ENCODE data around the gene CYP4B1.

Gene CYP4B1

DNA sequence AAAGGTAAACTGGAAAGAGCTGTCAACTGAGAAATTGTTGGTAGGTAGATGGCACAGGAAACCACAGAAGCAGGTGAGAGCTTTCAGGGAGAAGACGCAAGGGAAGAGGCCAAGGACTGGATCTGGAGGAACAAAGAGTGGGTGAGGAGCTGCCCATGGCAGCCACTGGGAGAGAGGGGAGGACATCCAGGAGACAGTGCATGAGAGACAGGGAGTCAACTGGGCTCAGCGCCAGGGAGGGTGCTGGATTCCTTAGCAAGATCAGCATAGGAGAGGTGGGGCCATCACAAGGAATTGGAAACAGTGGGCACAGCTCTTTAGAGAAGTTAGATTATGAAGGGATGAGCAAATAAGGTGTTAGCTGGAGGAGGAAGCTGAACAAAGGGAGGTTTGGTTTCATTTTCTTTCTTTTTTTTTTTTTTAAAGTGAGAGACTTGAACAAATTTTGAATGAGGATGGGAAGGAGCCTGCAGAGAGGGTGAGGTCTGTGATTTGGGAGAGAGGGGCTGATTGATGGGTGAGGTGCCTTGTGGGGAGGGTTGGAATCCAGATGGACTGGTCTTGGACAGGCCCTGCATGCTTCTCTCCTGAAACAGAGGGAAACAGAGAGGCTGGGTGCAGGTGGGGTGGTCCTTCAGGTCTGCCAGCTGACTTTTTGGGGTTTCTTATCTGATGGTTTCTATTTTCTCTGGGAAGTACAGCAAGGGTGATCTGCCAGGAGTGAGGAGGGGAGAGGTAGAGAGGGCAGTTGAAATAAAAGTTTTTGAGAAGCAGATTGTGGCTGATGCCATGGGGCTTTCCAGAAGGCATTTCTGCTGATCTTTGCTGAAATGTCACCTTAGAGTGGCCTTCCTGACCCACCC, 5.4 kb downstream of the CYP4B1 start:
- H3K4me3 ChIP-seq (ENCODE audit: low read depth, low read length) = no peak overlapping the region
- no peaks in the 10 kb centered on the region for H3K4me1 ChIP-seq (ENCODE audit: control insufficient read depth, insufficient read depth, low read length)
- ChIA-PET CTCF (no interaction called here), POLR2A (no interaction called here)
- H3K36me3 ChIP-seq (ENCODE audit: control insufficient read depth in 2 of 2, insufficient read depth in 1 of 2, low read length in 2 of 2) = no peaks in the 10 kb centered on the region
- H3K9me3 ChIP-seq (ENCODE audit: control insufficient read depth, insufficient read depth, low read depth, low read length) = no peaks in the 10 kb centered on the region
- no peak for TF ChIP-seq ZNF560 (tag by site-specific recombination; IDR thresholded peaks at IDR 0.05; ENCODE audit: borderline replicate concordance)
- TF ChIP-seq ZNF623 (tag by site-specific recombination; IDR thresholded peaks at IDR 0.05) = no peak
- no peak for TF ChIP-seq ZNF571 (tag by site-specific recombination; IDR thresholded peaks at IDR 0.05)
- TF ChIP-seq KLF1 (tag by site-specific recombination; IDR thresholded peaks at IDR 0.05) = no peak
- TF ChIP-seq, protein P1, sequence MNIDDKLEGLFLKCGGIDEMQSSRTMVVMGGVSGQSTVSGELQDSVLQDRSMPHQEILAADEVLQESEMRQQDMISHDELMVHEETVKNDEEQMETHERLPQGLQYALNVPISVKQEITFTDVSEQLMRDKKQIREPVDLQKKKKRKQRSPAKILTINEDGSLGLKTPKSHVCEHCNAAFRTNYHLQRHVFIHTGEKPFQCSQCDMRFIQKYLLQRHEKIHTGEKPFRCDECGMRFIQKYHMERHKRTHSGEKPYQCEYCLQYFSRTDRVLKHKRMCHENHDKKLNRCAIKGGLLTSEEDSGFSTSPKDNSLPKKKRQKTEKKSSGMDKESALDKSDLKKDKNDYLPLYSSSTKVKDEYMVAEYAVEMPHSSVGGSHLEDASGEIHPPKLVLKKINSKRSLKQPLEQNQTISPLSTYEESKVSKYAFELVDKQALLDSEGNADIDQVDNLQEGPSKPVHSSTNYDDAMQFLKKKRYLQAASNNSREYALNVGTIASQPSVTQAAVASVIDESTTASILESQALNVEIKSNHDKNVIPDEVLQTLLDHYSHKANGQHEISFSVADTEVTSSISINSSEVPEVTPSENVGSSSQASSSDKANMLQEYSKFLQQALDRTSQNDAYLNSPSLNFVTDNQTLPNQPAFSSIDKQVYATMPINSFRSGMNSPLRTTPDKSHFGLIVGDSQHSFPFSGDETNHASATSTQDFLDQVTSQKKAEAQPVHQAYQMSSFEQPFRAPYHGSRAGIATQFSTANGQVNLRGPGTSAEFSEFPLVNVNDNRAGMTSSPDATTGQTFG (tag by site-specific recombination; IDR thresholded peaks at IDR 0.05; ENCODE audit: borderline replicate concordance) = no peak
- no peak for TF ChIP-seq ZNF169 (tag by site-specific recombination; IDR thresholded peaks at IDR 0.05)
- TF ChIP-seq ZNF561 (tag by site-specific recombination; IDR thresholded peaks at IDR 0.05; ENCODE audit: borderline replicate concordance) = no peak
- H3K27ac ChIP-seq (ENCODE audit: extremely low read depth, low read depth, low read length) = no peak overlapping the region

- no peaks in the 10 kb centered on the region for H3K4me1 ChIP-seq (ENCODE audit: control insufficient read depth, insufficient read depth, low read length)
- no peak overlapping the region for H3K4me3 ChIP-seq (ENCODE audit: low read depth, low read length)
- H3K27ac ChIP-seq (ENCODE audit: extremely low read depth, low read depth, low read length) = no peak overlapping the region
- ChIA-PET POLR2A (no interaction called here), CTCF (no interaction called here)
- TF ChIP-seq ZNF707 (tag by site-specific recombination; IDR thresholded peaks at IDR 0.05) = no peak
- TF ChIP-seq ZNF169 (tag by site-specific recombination; IDR thresholded peaks at IDR 0.05) = no peak
- no peak for TF ChIP-seq ZNF785 (tag by site-specific recombination; IDR thresholded peaks at IDR 0.05)
- TF ChIP-seq ZNF121 (tag by site-specific recombination; IDR thresholded peaks at IDR 0.05) = no peak
- TF ChIP-seq ZNF184 (tag by site-specific recombination; IDR thresholded peaks at IDR 0.05) = no peak
- TF ChIP-seq, protein P2, sequence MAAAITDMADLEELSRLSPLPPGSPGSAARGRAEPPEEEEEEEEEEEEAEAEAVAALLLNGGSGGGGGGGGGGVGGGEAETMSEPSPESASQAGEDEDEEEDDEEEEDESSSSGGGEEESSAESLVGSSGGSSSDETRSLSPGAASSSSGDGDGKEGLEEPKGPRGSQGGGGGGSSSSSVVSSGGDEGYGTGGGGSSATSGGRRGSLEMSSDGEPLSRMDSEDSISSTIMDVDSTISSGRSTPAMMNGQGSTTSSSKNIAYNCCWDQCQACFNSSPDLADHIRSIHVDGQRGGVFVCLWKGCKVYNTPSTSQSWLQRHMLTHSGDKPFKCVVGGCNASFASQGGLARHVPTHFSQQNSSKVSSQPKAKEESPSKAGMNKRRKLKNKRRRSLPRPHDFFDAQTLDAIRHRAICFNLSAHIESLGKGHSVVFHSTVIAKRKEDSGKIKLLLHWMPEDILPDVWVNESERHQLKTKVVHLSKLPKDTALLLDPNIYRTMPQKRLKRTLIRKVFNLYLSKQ (tag by site-specific recombination; IDR thresholded peaks at IDR 0.05; ENCODE audit: borderline replicate concordance) = no peak
- TF ChIP-seq HOXD13 (CRISPR knock-in tag; IDR thresholded peaks at IDR 0.05; ENCODE audit: borderline replicate concordance) = no peak
- TF ChIP-seq ZNF302 (tag by site-specific recombination; IDR thresholded peaks at IDR 0.05; ENCODE audit: low read depth) = no peak
- TF ChIP-seq ZNF677 (tag by site-specific recombination; IDR thresholded peaks at IDR 0.05) = no peak
- no peak for TF ChIP-seq ZFP37 (tag by site-specific recombination; IDR thresholded peaks at IDR 0.05)
- TF ChIP-seq PRDM10 (tag by site-specific recombination; IDR thresholded peaks at IDR 0.05) = no peak
- no peak for TF ChIP-seq ZFP3 (tag by site-specific recombination; IDR thresholded peaks at IDR 0.05; ENCODE audit: low read depth)
- no peak for TF ChIP-seq ZNF664 (tag by site-specific recombination; IDR thresholded peaks at IDR 0.05)
- no peak for TF ChIP-seq ZNF571 (tag by site-specific recombination; IDR thresholded peaks at IDR 0.05)
- no peak for TF ChIP-seq REPIN1 (tag by site-specific recombination; IDR thresholded peaks at IDR 0.05; ENCODE audit: low read depth)
- no peaks in the 10 kb centered on the region for H3K9me3 ChIP-seq (ENCODE audit: control insufficient read depth, insufficient read depth, low read depth, low read length)
- no peaks in the 10 kb centered on the region for H3K36me3 ChIP-seq (ENCODE audit: control insufficient read depth in 2 of 2, insufficient read depth in 1 of 2, low read length in 2 of 2)
Measured at GRCh38 chr1:46804926-46805325, 6.1 kb downstream of the CYP4B1 start.

All from HEK293 (cell line).